Kidney epithelial cell (primary cell): Measurements from ENCODE around the gene ERC2. TPM values are rescaled to one million over a fixed set of nuclear protein-coding genes. Genes with fewer than 3 reads are reported as not detected.

Experiments used
- DNase-seq: peaks from one replicate; pipeline ENCODE4 v3.0.0-alpha.2; 2010; ENCODE audit warnings: low read depth
- H3K27me3 ChIP-seq: 2 replicates; pipeline ENCODE4 v1.6.0; 2011; ENCODE audit warnings: low read length; ENCODE audit not compliant: control insufficient read depth, insufficient read depth
- H3K36me3 ChIP-seq: 2 replicates; pipeline ENCODE4 v1.5.1; 2011; ENCODE audit warnings: low read length; ENCODE audit not compliant: control insufficient read depth, insufficient read depth
- H3K4me3 ChIP-seq: 2 replicates; pipeline ENCODE4 v1.5.1; 2011; ENCODE audit warnings: low read depth, mild to moderate bottlenecking, control low read depth, low read length
- total RNA-seq: library from RNA; depleted of rRNA; stranded (reverse); fragments of >200 nt; gene quantifications from 2 replicates; pipeline ENCODE4 v1.2.3, GENCODE V29; 2015
- TF ChIP-seq, protein P1 (sequence below): IDR thresholded peaks from 2 replicates; pipeline ENCODE4 v1.5.1; 2011; ENCODE audit warnings: mild to moderate bottlenecking, moderate library complexity, low read length, control low read depth, inconsistent platforms; ENCODE audit not compliant: insufficient read depth, poor library complexity, severe bottlenecking

Gene ERC2
- total RNA-seq, 1 donor from 2014 or later: 17.0 TPM

DNA sequence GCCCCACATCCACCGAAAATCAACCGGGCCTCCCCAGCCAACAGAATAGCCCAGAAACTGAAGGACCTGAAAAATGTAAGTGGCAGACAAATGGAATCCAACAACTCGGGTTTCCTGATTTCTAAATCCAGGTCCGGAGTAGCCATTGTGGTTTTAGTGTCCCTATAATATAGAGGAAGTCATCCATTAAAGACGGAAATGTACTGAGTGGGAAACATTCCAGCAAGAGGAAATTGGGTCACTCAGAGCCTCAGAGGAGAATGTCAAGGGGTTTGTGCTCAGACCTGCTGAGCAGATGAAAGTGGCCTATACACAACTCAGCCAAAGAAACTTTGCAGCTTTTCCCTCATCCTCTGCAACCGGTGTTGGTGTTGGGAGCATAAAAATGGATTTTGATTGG lies 366.7 kb downstream of the ERC2 start:
- no peaks in the 10 kb centered on the region for H3K27me3 ChIP-seq
- H3K36me3 ChIP-seq: no peaks in the 10 kb centered on the region
- TF ChIP-seq, protein P1, sequence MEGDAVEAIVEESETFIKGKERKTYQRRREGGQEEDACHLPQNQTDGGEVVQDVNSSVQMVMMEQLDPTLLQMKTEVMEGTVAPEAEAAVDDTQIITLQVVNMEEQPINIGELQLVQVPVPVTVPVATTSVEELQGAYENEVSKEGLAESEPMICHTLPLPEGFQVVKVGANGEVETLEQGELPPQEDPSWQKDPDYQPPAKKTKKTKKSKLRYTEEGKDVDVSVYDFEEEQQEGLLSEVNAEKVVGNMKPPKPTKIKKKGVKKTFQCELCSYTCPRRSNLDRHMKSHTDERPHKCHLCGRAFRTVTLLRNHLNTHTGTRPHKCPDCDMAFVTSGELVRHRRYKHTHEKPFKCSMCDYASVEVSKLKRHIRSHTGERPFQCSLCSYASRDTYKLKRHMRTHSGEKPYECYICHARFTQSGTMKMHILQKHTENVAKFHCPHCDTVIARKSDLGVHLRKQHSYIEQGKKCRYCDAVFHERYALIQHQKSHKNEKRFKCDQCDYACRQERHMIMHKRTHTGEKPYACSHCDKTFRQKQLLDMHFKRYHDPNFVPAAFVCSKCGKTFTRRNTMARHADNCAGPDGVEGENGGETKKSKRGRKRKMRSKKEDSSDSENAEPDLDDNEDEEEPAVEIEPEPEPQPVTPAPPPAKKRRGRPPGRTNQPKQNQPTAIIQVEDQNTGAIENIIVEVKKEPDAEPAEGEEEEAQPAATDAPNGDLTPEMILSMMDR: no peak
- no peak for DNase-seq
- no peak overlapping the region for H3K4me3 ChIP-seq

- TF ChIP-seq, protein P1: no peak
- H3K4me3 ChIP-seq: no peak overlapping the region
- H3K27me3 ChIP-seq: no peaks in the 10 kb centered on the region
- no peak for DNase-seq
- no peaks in the 10 kb centered on the region for H3K36me3 ChIP-seq
Measured at GRCh38 chr3:56096999-56097398, 371.3 kb downstream of the ERC2 start.

DNA sequence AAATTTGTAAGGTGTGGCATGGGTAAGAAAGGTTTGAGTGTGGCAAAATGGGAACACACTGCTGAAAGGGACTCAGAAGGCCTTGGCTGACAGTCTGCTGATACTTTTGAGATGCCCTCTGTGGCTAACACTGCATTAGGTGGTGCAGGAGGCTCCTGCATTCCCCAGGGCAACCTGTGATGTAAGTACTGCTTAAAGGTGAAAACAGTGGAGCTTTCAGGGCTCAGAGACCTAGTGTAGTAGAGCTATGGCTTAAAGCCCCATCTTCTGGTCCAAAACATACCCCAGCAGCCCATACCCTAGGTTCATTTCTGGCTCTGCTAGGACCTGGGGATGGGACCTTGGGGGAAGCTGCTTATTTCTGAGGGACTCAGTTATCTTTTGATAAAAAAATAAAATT lies 374.1 kb downstream of the ERC2 start:
- Histone ChIP-seq H3K36me3 (no peaks in the 10 kb centered on the region), H3K27me3 (no peaks in the 10 kb centered on the region), H3K4me3 (no peak overlapping the region)
- DNase-seq: no peak
- TF ChIP-seq, protein P1: no peak

GRCh38 chr3:56089739-56090138 lies 378.5 kb downstream of the ERC2 start:
- no peaks in the 10 kb centered on the region for H3K27me3 ChIP-seq
- TF ChIP-seq, protein P1: no peak
- no peaks in the 10 kb centered on the region for H3K36me3 ChIP-seq
- no peak overlapping the region for H3K4me3 ChIP-seq
- no peak for DNase-seq

- Histone ChIP-seq H3K4me3 (no peak overlapping the region), H3K36me3 (no peaks in the 10 kb centered on the region), H3K27me3 (no peaks in the 10 kb centered on the region)
- TF ChIP-seq, protein P1: no peak
- DNase-seq: no peak
Measured at GRCh38 chr3:56087451-56088053, 380.7 kb downstream of the ERC2 start.

- H3K4me3 ChIP-seq: no peak overlapping the region
- H3K27me3 ChIP-seq: no peaks in the 10 kb centered on the region
- DNase-seq: no peak
- TF ChIP-seq, protein P1: no peak
- H3K36me3 ChIP-seq: no peaks in the 10 kb centered on the region
Measured at GRCh38 chr3:56086355-56086754, 381.9 kb downstream of the ERC2 start.
